Gastrocnemius medialis (tissue), 4 donors: ENCODE data around the gene RNF38.

Experiments
- POLR2A ChIP-seq, 2 donors: fragments of 450-650 bp; IDR thresholded peaks; one replicate each; pipeline ENCODE4 v1.6.1; 2017; ENCODE audit warnings: antibody characterized with exemption in 2 of 2, mild to moderate bottlenecking in 2 of 2, moderate library complexity in 2 of 2
- TF ChIP-seq, protein P1 (sequence below), 5 experiments: fragments of 450-650 bp in 3 of 5; fragments of 200-600 bp in 2 of 5; sonication (generic) in 2 of 5; IDR thresholded peaks in 4 of 5; conservative IDR thresholded peaks in 1 of 5; 1 replicate in 4 of 5; 2 replicates in 1 of 5; pipeline ENCODE4 v1.5.1; 2016 to 2019; ENCODE audit warnings: antibody characterized with exemption in 5 of 5, mild to moderate bottlenecking in 3 of 5, moderate library complexity in 3 of 5

DNA sequence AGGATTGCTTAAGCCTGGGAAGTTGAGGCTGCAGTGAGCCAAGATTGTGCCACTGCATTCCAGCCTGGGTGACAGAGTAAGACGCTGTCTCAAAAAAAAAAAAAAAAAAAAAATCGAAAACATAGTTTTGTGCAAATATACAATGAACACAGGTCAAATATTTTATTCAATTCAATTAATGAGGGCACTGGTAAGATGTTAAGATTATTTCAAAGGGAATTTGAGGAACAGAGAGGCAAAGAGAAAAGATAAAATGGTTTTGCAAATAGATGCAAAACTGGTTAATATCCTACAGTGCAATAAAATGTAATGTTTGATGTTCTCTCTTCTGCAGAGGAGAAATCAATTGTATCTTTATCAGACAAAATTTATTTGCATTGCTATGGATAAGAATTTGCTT lies 102.3 kb downstream of the RNF38 start:
- no peak for TF ChIP-seq POLR2A (IDR thresholded peaks at IDR 0.05)
- TF ChIP-seq, protein P1, sequence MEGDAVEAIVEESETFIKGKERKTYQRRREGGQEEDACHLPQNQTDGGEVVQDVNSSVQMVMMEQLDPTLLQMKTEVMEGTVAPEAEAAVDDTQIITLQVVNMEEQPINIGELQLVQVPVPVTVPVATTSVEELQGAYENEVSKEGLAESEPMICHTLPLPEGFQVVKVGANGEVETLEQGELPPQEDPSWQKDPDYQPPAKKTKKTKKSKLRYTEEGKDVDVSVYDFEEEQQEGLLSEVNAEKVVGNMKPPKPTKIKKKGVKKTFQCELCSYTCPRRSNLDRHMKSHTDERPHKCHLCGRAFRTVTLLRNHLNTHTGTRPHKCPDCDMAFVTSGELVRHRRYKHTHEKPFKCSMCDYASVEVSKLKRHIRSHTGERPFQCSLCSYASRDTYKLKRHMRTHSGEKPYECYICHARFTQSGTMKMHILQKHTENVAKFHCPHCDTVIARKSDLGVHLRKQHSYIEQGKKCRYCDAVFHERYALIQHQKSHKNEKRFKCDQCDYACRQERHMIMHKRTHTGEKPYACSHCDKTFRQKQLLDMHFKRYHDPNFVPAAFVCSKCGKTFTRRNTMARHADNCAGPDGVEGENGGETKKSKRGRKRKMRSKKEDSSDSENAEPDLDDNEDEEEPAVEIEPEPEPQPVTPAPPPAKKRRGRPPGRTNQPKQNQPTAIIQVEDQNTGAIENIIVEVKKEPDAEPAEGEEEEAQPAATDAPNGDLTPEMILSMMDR (IDR thresholded peaks at IDR 0.05 in 4 of 5, conservative IDR thresholded peaks at IDR 0.05 in 1 of 5) = no peak
